Ovary (tissue), 9 donors: ENCODE results near the gene MRPL33. TPM values are rescaled to one million over a fixed set of nuclear protein-coding genes. Genes with fewer than 3 reads are reported as not detected.

Experiments
- DNase-seq, 5 donors: peaks; one replicate each; pipeline ENCODE4 v3.0.0-alpha.2; 2019 to 2020
- H3K27ac ChIP-seq, 2 donors: fragments of 200-600 bp; one replicate each; pipeline versions ENCODE4 v1.5.1 to v1.8.0; 2019 to 2022
- H3K27me3 ChIP-seq: fragments of 200-600 bp; one replicate; pipeline ENCODE4 v1.8.0; 2022
- H3K36me3 ChIP-seq: fragments of 200-600 bp; sonication (generic); one replicate; pipeline ENCODE4 v1.5.1; 2019
- H3K4me1 ChIP-seq: one replicate; pipeline ENCODE4 v1.8.1; 2013; ENCODE audit warnings: mild to moderate bottlenecking, moderate library complexity; ENCODE audit not compliant: insufficient read depth
- H3K4me3 ChIP-seq: fragments of 200-600 bp; sonication (generic); one replicate; pipeline ENCODE4 v1.5.1; 2017
- H3K9me3 ChIP-seq, 2 donors: fragments of 200-600 bp in 1 of 2; sonication (generic) in 1 of 2; one replicate each; pipeline versions ENCODE4 v1.5.1 to v1.8.1; 2013 to 2019; ENCODE audit warnings: mild to moderate bottlenecking in 1 of 2, moderate library complexity in 1 of 2
- CTCF ChIP-seq, 3 donors: fragments of 450-650 bp in 2 of 3; fragments of 200-600 bp in 1 of 3; IDR thresholded peaks; one replicate each; pipeline versions ENCODE4 v1.5.1 to v1.8.0; 2016 to 2022; ENCODE audit warnings: antibody characterized with exemption in 3 of 3, mild to moderate bottlenecking in 1 of 3
- EP300 ChIP-seq: sonication (generic); formaldehyde crosslinking; IDR thresholded peaks from one replicate; pipeline ENCODE4 v1.6.1; 2017; ENCODE audit warnings: antibody characterized with exemption
- POLR2A ChIP-seq: fragments of 450-650 bp; IDR thresholded peaks from one replicate; pipeline ENCODE4 v1.6.1; 2017; ENCODE audit warnings: antibody characterized with exemption, mild to moderate bottlenecking, moderate library complexity
- whole genome bisulfite sequencing, 3 donors: extraction: QIAGEN DNeasy Blood & Tissue Kit in 1 of 3; methylation state at CpG; one replicate each; pipeline versions ENCODE4 v1.1.5 to v1.1.7; 2013 to 2017; 5-methylcytosine and 5-hydroxymethylcytosine counted together
- intact Hi-C, 4 donors: fragments of 100-400 bp; cut with DNase I; formaldehyde crosslinking; loops; one replicate each; pipeline versions ENCODE4 v1.11.0 to v1.15.1; 2022 to 2023
- polyA plus RNA-seq, 2 donors: library from polyadenylated mRNA; stranded (reverse); fragments of 200-250 nt in 1 of 2; fragments of 350-450 nt in 1 of 2; fragmentation: Illumina TruSeq in 1 of 2; extraction: RNeasy Lipid Tissue Mini Kit (QIAGEN cat#74804) in 1 of 2; gene quantifications; one replicate each; pipeline ENCODE4 v1.2.3, GENCODE V29; 2013 to 2014
- total RNA-seq, 7 donors: library from RNA; depleted of rRNA in 2 of 7; stranded (reverse); fragments of >200 nt in 2 of 7; fragmentation: NEBNext Ultra II Directional in 3 of 7; extraction: Animal tissue kit (Norgen Biotek cat#: 25700) in 3 of 7; gene quantifications; one replicate each; pipeline versions ENCODE4 v1.1.0 to v1.2.4, GENCODE V29; 2016 to 2023
- donor health status: DM: no; HTN: no; CAD: no; lungs with moderate emphysema.
- donor health status: DM: no; HTN: no; CAD: no.
- donor health status: Bipolar disorder and iron deficiency.
- donor health status: DM: yes; HTN: yes; CAD: no.
- donor health status: DM: no; HTN: no; CAD: no.
- donor health status: DM: yes; HTN: yes; CAD: no.

The MRPL33 gene
- total and polyA plus RNA-seq, 9 donors: 50.5 to 246 (median 63.2) TPM

GRCh38 chr2:27797841-27798240 is 26.3 kb downstream of the MRPL33 start:
- Histone ChIP-seq H3K4me3 (no peak overlapping the region), H3K36me3 (no peaks in the 10 kb centered on the region), H3K9me3 (no peaks in the 10 kb centered on the region), H3K4me1 (no peaks in the 10 kb centered on the region), H3K27ac (no peak overlapping the region), H3K27me3 (no peaks in the 10 kb centered on the region)
- WGBS, 3 donors: 94 to 96% (median 95%) methylated on average over 4 of the region's 4 CpGs
- no peak for DNase-seq
- intact Hi-C loops: no loop called here
- TF ChIP-seq POLR2A (no peak), CTCF (IDR thresholded peaks at IDR 0.05) (no peak), EP300 (no peak)

- TF ChIP-seq POLR2A (no peak), EP300 (no peak), CTCF (IDR thresholded peaks at IDR 0.05) (no peak)
- Histone ChIP-seq H3K36me3 (no peaks in the 10 kb centered on the region), H3K27me3 (no peaks in the 10 kb centered on the region), H3K4me1 (no peaks in the 10 kb centered on the region), H3K27ac (no peak overlapping the region), H3K4me3 (no peak overlapping the region), H3K9me3 (no peaks in the 10 kb centered on the region)
- no peak for DNase-seq
- WGBS, 3 donors: 92 to 94% (median 94%) methylated on average over 7 of the region's 7 CpGs
- intact Hi-C loops: no loop called here
Observed at GRCh38 chr2:27798486-27798885, 27.0 kb downstream of the MRPL33 start.

GRCh38 chr2:27798948-27799645 is 27.6 kb downstream of the MRPL33 start:
- no peaks in the 10 kb centered on the region for H3K27me3 ChIP-seq
- WGBS, 3 donors: 47 to 71% (median 67%) methylated on average over 11 of the region's 11 CpGs
- H3K36me3 ChIP-seq: no peaks in the 10 kb centered on the region
- no peaks in the 10 kb centered on the region for H3K4me1 ChIP-seq
- no peak overlapping the region for H3K27ac ChIP-seq
- peak in 2 of 5 donors; percentile 11 to 51 for DNase-seq
- no peak overlapping the region for H3K4me3 ChIP-seq
- intact Hi-C loops: no loop called here
- H3K9me3 ChIP-seq: no peaks in the 10 kb centered on the region
- TF ChIP-seq EP300 (no peak), CTCF (IDR thresholded peaks at IDR 0.05) (no peak), POLR2A (no peak)

DNA sequence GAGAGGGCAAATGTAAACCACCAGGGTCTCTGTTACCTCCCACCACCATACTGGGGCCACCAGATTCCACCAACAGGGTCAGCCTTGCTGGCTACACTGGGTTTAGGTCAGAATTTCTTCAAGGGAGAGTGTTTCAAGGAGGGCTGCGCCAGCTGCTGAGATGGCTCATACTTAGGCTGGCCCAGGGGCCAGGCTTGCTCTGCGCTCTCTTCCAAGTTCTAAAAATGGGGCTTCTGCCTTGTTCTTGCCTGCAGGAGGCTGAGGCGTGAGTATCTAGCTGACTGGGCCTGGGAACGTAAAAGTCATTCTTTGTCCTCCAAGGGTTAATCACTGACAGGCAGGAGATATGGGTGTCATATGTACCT is 28.1 kb downstream of the MRPL33 start:
- H3K27ac ChIP-seq: no peak overlapping the region
- no peak for TF ChIP-seq POLR2A
- TF ChIP-seq EP300: no peak
- no peak for TF ChIP-seq CTCF (IDR thresholded peaks at IDR 0.05)

More for the DNA sequence above, 28.1 kb downstream of the MRPL33 start:
- Histone ChIP-seq H3K36me3 (no peaks in the 10 kb centered on the region), H3K4me1 (no peaks in the 10 kb centered on the region), H3K27me3 (no peaks in the 10 kb centered on the region), H3K9me3 (no peaks in the 10 kb centered on the region), H3K4me3 (no peak overlapping the region)
- DNase-seq: no peak
- WGBS, 3 donors: 74 to 94% (median 79%) methylated on average over 4 of the region's 4 CpGs
- intact Hi-C loops: no loop called here
